SK-N-MC (cell line): ENCODE measurements around the gene SLC16A6.

Experiments used
- EZH2 ChIP-seq: fragments of 200-600 bp; sonication (generic); IDR thresholded peaks from one replicate; pipeline ENCODE4 v1.6.1; 2017; ENCODE audit warnings: antibody characterized with exemption
- FOXP2 ChIP-seq: optimal IDR thresholded peaks from 2 replicates; pipeline ENCODE3; 2011; ENCODE audit warnings: mild to moderate bottlenecking, moderate library complexity; ENCODE audit not compliant: insufficient read depth; ENCODE audit errors: extremely low read length, control extremely low read depth
- POLR2AphosphoS5 ChIP-seq: IDR thresholded peaks from 2 replicates; pipeline ENCODE4 v1.6.1; 2012; ENCODE audit warnings: mild to moderate bottlenecking, low read depth, low read length, borderline replicate concordance

GRCh38 chr17:68334393-68334792 is 43.5 kb upstream of the SLC16A6 start:
- TF ChIP-seq FOXP2 (no peak), EZH2 (no peak), POLR2AphosphoS5 (no peak)
